OCI-LY7 (cell line): ENCODE data around the gene RHOU.

ENCODE experiments used
- EZH2phosphoT487 ChIP-seq: fragments of 200-600 bp; sonication (generic); IDR thresholded peaks from 2 replicates; pipeline ENCODE4 v1.6.1; 2018; ENCODE audit warnings: low read depth, borderline replicate concordance, mild to moderate bottlenecking, mixed run types, antibody characterized with exemption, low read length, moderate library complexity, mixed read lengths
- TF ChIP-seq, protein P1 (sequence below): fragments of 200-600 bp; sonication (generic); conservative IDR thresholded peaks from 2 replicates; pipeline ENCODE4 v1.5.1; 2014; ENCODE audit warnings: mild to moderate bottlenecking, antibody characterized with exemption, low read length, moderate library complexity, mixed read lengths

GRCh38 chr1:228750915-228751314 is 15.6 kb downstream of the RHOU start:
- TF ChIP-seq, protein P1, sequence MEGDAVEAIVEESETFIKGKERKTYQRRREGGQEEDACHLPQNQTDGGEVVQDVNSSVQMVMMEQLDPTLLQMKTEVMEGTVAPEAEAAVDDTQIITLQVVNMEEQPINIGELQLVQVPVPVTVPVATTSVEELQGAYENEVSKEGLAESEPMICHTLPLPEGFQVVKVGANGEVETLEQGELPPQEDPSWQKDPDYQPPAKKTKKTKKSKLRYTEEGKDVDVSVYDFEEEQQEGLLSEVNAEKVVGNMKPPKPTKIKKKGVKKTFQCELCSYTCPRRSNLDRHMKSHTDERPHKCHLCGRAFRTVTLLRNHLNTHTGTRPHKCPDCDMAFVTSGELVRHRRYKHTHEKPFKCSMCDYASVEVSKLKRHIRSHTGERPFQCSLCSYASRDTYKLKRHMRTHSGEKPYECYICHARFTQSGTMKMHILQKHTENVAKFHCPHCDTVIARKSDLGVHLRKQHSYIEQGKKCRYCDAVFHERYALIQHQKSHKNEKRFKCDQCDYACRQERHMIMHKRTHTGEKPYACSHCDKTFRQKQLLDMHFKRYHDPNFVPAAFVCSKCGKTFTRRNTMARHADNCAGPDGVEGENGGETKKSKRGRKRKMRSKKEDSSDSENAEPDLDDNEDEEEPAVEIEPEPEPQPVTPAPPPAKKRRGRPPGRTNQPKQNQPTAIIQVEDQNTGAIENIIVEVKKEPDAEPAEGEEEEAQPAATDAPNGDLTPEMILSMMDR, result no peak
- no peak for TF ChIP-seq EZH2phosphoT487
